Breast epithelium (tissue), 4 donors: ENCODE results near the gene ADD1. TPM values are rescaled to one million over a fixed set of nuclear protein-coding genes. Genes with fewer than 3 reads are reported as not detected.

ENCODE experiments used
- DNase-seq, 2 donors: peaks; one replicate each; pipeline ENCODE4 v3.0.0-alpha.2; 2019; ENCODE audit warnings: low spot score in 2 of 2
- H3K27ac ChIP-seq, 2 donors: fragments of 200-600 bp; sonication (generic) in 1 of 2; one replicate each; pipeline ENCODE4 v1.5.1; 2016 to 2019; ENCODE audit warnings: mild to moderate bottlenecking in 1 of 2
- H3K27me3 ChIP-seq, 2 donors: fragments of 200-600 bp; sonication (generic) in 1 of 2; one replicate each; pipeline versions ENCODE4 v1.5.1 to v1.6.0; 2017 to 2019; ENCODE audit warnings: control low read depth in 1 of 2, mild to moderate bottlenecking in 1 of 2
- H3K36me3 ChIP-seq: fragments of 200-600 bp; one replicate; pipeline ENCODE4 v1.5.1; 2019
- H3K4me1 ChIP-seq, 2 donors: fragments of 200-600 bp; sonication (generic); one replicate each; pipeline ENCODE4 v1.5.1; 2016 to 2019; ENCODE audit warnings: control low read depth in 1 of 2
- H3K4me3 ChIP-seq, 3 donors: fragments of 200-600 bp; sonication (generic); 1 replicate in 2 of 3; 2 replicates in 1 of 3; pipeline ENCODE4 v1.5.1; 2016 to 2019; ENCODE audit warnings: mild to moderate bottlenecking in 3 of 3, moderate library complexity in 2 of 3
- H3K9me3 ChIP-seq, 2 donors: fragments of 200-600 bp; sonication (generic) in 1 of 2; one replicate each; pipeline ENCODE4 v1.5.1; 2016 to 2019; ENCODE audit warnings: control low read depth in 1 of 2
- POLR2A ChIP-seq: fragments of 450-650 bp; IDR thresholded peaks from one replicate; pipeline ENCODE4 v1.6.1; 2016; ENCODE audit warnings: antibody characterized with exemption, mild to moderate bottlenecking, moderate library complexity
- POLR2AphosphoS5 ChIP-seq, 3 donors: sonication (generic); formaldehyde crosslinking; IDR thresholded peaks; one replicate each; pipeline ENCODE4 v1.6.1; 2017; ENCODE audit warnings: antibody characterized with exemption in 3 of 3
- intact Hi-C: fragments of 100-400 bp; cut with DNase I; formaldehyde crosslinking; loops from one replicate; pipeline ENCODE4 v1.15.1; 2023; ENCODE audit warnings: low total_unique reads
- total RNA-seq, 3 donors: library from RNA; depleted of rRNA; stranded (reverse); fragments of >200 nt; gene quantifications; one replicate each; pipeline ENCODE4 v1.1.0, GENCODE V29; 2016
- TF ChIP-seq, protein P1 (sequence below), 3 donors: fragments of 450-650 bp; IDR thresholded peaks; one replicate each; pipeline ENCODE4 v1.5.1; 2016 to 2017; ENCODE audit warnings: antibody characterized with exemption in 3 of 3, mild to moderate bottlenecking in 3 of 3, moderate library complexity in 3 of 3

ADD1 gene
- total RNA-seq, 3 donors from 2014 or later, result 161 to 193 (median 181) TPM

DNA sequence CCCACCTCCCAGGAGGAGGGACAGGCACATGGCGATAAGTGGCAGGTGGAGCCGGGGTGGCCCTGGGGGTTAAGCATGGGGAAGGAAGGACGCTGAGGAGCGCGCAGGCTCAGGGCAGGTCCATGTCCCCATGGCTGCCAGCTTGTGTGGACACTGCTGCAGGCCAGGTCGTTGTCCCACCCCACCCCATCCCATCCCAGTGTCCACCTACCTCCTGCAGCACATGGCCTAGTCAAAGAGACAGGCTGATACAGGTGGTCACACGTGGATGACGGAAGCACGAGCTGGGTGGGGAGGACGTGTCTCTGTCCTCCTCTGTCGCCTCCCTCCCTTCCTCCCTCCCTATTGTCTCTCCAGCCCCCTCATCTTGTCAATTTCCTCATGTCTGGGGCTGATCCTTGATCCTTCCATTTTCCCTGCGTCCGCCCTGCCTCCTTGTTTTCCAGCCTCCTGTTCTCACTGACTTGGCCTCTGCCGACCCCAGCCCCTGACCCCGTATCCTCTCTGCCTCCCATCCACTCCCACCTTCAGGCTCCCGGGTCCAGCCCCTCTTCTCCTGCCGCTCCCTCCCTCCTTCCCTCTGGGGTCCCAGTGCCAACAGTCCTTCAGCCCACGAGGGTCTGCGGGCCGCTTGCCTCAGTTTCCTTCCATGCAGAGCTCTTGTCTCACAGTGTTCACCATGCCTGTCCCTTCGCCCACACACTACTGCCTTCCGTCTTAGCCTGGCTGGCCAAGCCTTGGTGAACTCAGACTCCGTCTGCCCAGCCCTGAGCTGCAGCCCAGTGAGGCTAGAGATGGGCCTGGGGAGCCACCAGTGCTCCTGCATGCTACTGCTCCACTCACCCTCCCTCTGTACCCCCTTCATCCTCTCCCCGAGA lies 15.5 kb upstream of the ADD1 start:
- no peaks in the 10 kb centered on the region for H3K4me1 ChIP-seq
- intact Hi-C loops, result no loop called here
- H3K9me3 ChIP-seq, result no peaks in the 10 kb centered on the region
- H3K36me3 ChIP-seq, result peaks cover 5% of the 10 kb centered on the region
- TF ChIP-seq, protein P1, sequence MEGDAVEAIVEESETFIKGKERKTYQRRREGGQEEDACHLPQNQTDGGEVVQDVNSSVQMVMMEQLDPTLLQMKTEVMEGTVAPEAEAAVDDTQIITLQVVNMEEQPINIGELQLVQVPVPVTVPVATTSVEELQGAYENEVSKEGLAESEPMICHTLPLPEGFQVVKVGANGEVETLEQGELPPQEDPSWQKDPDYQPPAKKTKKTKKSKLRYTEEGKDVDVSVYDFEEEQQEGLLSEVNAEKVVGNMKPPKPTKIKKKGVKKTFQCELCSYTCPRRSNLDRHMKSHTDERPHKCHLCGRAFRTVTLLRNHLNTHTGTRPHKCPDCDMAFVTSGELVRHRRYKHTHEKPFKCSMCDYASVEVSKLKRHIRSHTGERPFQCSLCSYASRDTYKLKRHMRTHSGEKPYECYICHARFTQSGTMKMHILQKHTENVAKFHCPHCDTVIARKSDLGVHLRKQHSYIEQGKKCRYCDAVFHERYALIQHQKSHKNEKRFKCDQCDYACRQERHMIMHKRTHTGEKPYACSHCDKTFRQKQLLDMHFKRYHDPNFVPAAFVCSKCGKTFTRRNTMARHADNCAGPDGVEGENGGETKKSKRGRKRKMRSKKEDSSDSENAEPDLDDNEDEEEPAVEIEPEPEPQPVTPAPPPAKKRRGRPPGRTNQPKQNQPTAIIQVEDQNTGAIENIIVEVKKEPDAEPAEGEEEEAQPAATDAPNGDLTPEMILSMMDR (IDR thresholded peaks at IDR 0.05), result no peak
- no peak for TF ChIP-seq POLR2AphosphoS5 (IDR thresholded peaks at IDR 0.05)
- TF ChIP-seq POLR2A, result no peak
- no peaks in the 10 kb centered on the region for H3K27me3 ChIP-seq
- no peak overlapping the region for H3K27ac ChIP-seq
- no peak overlapping the region for H3K4me3 ChIP-seq
- DNase-seq, result peak in 1 of 2 donors; percentile 37

DNA sequence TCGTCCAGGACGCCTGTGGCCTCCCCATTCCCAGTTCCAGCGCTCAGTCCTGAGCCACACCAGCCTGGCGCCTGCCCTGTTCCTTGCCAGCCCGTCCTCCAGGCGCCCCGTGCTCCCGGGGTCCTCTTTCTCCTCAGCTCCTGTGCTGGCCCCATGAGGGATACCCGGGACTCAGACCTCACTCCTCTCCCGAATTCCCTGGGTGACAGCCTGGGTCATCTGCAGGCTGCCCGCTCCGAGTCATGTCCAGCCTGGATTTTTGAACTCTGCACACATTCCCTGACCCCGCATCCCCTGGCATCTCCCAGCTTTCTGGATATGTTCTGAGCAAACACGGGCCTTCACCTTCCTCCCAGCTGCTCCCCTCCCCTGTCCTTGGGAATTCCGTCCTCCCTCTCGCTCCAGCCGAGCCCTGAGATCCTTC lies 14.9 kb upstream of the ADD1 start:
- peaks cover 5% of the 10 kb centered on the region for H3K36me3 ChIP-seq
- intact Hi-C loops, result no loop called here
- TF ChIP-seq POLR2A (no peak), POLR2AphosphoS5 (IDR thresholded peaks at IDR 0.05) (no peak)
- TF ChIP-seq, protein P1 (IDR thresholded peaks at IDR 0.05), result no peak

DNA sequence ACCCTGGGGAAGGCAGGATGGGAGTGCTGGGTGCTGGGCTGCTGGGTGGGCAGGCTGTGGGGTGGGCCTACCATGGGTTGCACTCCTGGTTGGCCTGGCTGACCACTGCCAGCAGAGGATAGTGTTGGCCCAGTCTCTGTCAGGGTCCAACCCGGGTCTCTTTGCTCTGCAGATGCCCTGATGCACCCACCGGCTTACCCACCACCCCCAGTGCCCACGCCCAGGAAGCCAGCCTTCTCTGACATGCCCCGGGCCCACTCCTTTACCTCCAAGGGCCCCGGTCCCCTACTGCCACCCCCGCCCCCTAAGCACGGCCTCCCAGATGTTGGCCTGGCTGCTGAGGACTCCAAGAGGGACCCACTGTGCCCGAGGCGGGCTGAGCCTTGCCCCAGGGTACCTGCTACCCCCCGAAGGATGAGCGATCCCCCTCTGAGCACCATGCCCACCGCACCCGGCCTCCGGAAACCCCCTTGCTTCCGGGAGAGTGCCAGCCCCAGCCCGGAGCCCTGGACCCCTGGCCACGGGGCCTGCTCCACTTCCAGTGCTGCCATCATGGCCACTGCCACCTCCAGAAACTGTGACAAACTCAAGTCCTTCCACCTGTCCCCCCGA lies 14.2 kb upstream of the ADD1 start:
- peaks cover 10% of the 10 kb centered on the region for H3K36me3 ChIP-seq
- TF ChIP-seq POLR2A, result no peak
- TF ChIP-seq, protein P1 (IDR thresholded peaks at IDR 0.05), result no peak
- no peak for TF ChIP-seq POLR2AphosphoS5 (IDR thresholded peaks at IDR 0.05)
- no peak overlapping the region for H3K4me3 ChIP-seq
- intact Hi-C loops, result no loop called here
- H3K9me3 ChIP-seq, result no peaks in the 10 kb centered on the region
- H3K4me1 ChIP-seq, result no peaks in the 10 kb centered on the region
- H3K27me3 ChIP-seq, result no peaks in the 10 kb centered on the region
- peak in 1 of 2 donors; percentile 43 for DNase-seq
- no peak overlapping the region for H3K27ac ChIP-seq

More for the DNA sequence above, 14.9 kb upstream of the ADD1 start:
- DNase-seq, result peak in 1 of 2 donors; percentile 37
- H3K9me3 ChIP-seq, result no peaks in the 10 kb centered on the region
- H3K4me3 ChIP-seq, result no peak overlapping the region
- H3K27ac ChIP-seq, result no peak overlapping the region
- no peaks in the 10 kb centered on the region for H3K27me3 ChIP-seq
- H3K4me1 ChIP-seq, result no peaks in the 10 kb centered on the region

DNA sequence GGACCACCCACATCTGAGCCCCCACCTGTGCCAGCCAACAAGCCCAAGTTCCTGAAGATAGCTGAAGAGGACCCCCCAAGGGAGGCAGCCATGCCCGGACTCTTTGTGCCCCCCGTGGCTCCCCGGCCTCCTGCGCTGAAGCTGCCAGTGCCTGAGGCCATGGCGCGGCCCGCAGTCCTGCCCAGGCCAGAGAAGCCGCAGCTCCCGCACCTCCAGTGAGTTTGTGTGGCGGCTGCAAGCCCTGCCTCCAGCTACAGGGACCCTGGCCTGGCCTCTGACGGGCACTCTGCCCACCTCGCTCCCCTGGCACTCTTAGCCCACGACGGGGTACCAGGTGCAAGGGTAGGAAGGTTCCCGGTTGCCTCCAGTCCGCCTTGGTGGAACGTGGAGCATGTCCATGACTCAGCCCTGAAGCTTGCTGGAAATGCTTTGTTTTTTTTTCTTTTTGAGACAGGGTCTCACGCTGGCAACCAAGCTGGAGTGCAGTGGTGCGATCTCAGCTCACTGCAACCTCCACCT lies 13.7 kb upstream of the ADD1 start:
- H3K9me3 ChIP-seq, result no peaks in the 10 kb centered on the region
- peaks cover 10% of the 10 kb centered on the region for H3K36me3 ChIP-seq
- H3K27ac ChIP-seq, result no peak overlapping the region
- no peak for TF ChIP-seq POLR2A
- TF ChIP-seq, protein P1 (IDR thresholded peaks at IDR 0.05), result no peak
- TF ChIP-seq POLR2AphosphoS5 (IDR thresholded peaks at IDR 0.05), result no peak
- no peaks in the 10 kb centered on the region for H3K27me3 ChIP-seq
- H3K4me1 ChIP-seq, result no peaks in the 10 kb centered on the region
- intact Hi-C loops, result loop anchor here (10.0 kb wide), 1 partner anchor 815 kb away; no protein-coding TSS in a partner anchor
- no peak overlapping the region for H3K4me3 ChIP-seq
- no peak for DNase-seq
